Spinal cord (tissue), 10 donors: ENCODE results near the gene SLCO1B3. TPM values are rescaled to one million over a fixed set of nuclear protein-coding genes. Genes with fewer than 3 reads are reported as not detected.
"Not testable (repeated sequence)": the region's sequence is repeated elsewhere in the genome, so short reads cannot be mapped to it uniquely, and the experiment has no call there.

Experiments
- DNase-seq, 6 donors: peaks; one replicate each; pipeline versions ENCODE4 v3.0.0 to v3.0.0-alpha.2; 2013 to 2015; ENCODE audit warnings: low spot score in 6 of 6, low read depth in 4 of 6
- H3K27ac ChIP-seq: one replicate; pipeline ENCODE4 v1.5.1; 2013; ENCODE audit warnings: low read depth, low read length, control low read depth
- H3K27me3 ChIP-seq: one replicate; pipeline ENCODE4 v1.6.1; 2013; ENCODE audit warnings: low read length; ENCODE audit not compliant: control insufficient read depth, insufficient read depth
- H3K36me3 ChIP-seq: one replicate; pipeline ENCODE4 v1.6.1; 2013; ENCODE audit warnings: low read length; ENCODE audit not compliant: control insufficient read depth, insufficient read depth
- H3K4me1 ChIP-seq: one replicate; pipeline ENCODE4 v1.6.1; 2013; ENCODE audit warnings: low read length; ENCODE audit not compliant: control insufficient read depth, insufficient read depth
- H3K4me3 ChIP-seq: one replicate; pipeline ENCODE4 v1.5.1; 2013; ENCODE audit warnings: low read depth, low read length, control low read depth
- H3K9me3 ChIP-seq: one replicate; pipeline ENCODE4 v1.6.1; 2013; ENCODE audit warnings: low read length; ENCODE audit not compliant: control insufficient read depth, insufficient read depth
- WGBS: methylation state at CpG from one replicate; pipeline ENCODE4 v1.1.5; 2013; ENCODE audit warnings: missing lambda C conversion rate; ENCODE audit not compliant: insufficient coverage; 5-methylcytosine and 5-hydroxymethylcytosine counted together
- long read RNA-seq, 4 donors: transcript quantifications; one replicate each; lab custom pipeline, GENCODE V29; 2026
- polyA plus RNA-seq, 2 donors: library from polyadenylated mRNA; unstranded; fragments of 120-200 nt; gene quantifications; one replicate each; pipeline ENCODE4 v1.2.1, GENCODE V29; 2013; ENCODE audit not compliant: insufficient read length in 2 of 2
- total RNA-seq, 2 donors: library from RNA; depleted of rRNA in 1 of 2; stranded (reverse); fragments of 120-200 nt in 1 of 2; fragments of >200 nt in 1 of 2; gene quantifications; one replicate each; pipeline versions ENCODE4 v1.2.3 to v1.2.4, GENCODE V29; 2013 to 2014
- donor health status: healthy.

The SLCO1B3 gene, protein sequence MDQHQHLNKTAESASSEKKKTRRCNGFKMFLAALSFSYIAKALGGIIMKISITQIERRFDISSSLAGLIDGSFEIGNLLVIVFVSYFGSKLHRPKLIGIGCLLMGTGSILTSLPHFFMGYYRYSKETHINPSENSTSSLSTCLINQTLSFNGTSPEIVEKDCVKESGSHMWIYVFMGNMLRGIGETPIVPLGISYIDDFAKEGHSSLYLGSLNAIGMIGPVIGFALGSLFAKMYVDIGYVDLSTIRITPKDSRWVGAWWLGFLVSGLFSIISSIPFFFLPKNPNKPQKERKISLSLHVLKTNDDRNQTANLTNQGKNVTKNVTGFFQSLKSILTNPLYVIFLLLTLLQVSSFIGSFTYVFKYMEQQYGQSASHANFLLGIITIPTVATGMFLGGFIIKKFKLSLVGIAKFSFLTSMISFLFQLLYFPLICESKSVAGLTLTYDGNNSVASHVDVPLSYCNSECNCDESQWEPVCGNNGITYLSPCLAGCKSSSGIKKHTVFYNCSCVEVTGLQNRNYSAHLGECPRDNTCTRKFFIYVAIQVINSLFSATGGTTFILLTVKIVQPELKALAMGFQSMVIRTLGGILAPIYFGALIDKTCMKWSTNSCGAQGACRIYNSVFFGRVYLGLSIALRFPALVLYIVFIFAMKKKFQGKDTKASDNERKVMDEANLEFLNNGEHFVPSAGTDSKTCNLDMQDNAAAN
- total RNA-seq (1 to 10 TPM in 1 of 2 donors, not detected in 1; 2.9 TPM), polyA plus RNA-seq (not detected)
- long read RNA-seq, donor 1: 0 reads
- long read RNA-seq, donor 2: 0 reads
- long read RNA-seq, donor 3: 0 reads
- long read RNA-seq, donor 4: 0 reads

DNA sequence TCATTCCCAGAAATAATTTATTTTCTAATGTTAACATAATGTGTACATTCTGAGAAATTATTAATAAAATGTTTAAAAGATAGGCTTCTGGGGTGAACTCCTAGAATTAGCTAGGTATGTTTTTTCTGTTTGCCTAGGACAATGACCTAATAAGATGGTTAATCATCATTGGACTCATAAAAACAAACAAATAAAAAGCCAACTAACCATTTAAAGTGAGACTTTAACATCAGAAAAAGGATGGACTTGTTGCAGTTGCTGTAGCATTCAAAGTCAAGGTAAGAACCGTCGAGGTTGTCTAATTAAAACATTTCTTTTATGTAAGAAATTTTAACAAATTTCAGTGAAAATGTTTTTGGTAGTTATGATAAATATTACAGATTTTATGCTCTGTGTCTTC lies at the start of gene SLCO1B3:
Gene SLCO1B3 (plus strand): TSS at position 219 of the 400 bp plus-strand sequence. CDS start 5,034 bp downstream, outside the sequence.
- H3K4me3 ChIP-seq: no peak within 1 kb of the TSS
- H3K9me3 ChIP-seq: no peaks in the 10 kb centered on the region
- no peak for DNase-seq
- no peaks in the 10 kb centered on the region for H3K27me3 ChIP-seq
- H3K27ac ChIP-seq: no peak within 1 kb of the TSS
- H3K36me3 ChIP-seq: no peaks in the 10 kb centered on the region
- no CpG with 5 or more reads among the region's 2 CpGs for WGBS
- H3K4me1 ChIP-seq: no peaks in the 10 kb centered on the region

DNA sequence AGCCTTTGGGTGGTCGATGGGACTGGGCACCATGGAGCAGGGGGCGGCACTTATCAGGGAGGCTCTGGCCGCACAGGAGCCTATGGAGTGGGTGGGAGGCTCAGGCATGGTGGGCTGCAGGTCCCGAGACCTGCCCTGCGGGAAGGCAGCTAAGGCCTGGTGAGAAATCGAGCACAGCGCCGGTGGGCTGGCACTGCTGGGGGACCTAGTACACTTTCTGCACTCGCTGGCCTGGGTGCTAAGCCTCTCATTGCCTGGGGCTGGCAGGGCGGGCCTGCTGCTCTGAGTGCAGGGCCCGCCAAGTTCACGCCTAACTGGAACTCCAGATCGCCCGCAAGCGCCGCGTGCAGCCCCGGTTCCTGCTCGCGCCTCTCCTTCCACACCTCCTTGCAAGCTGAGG lies 33.1 kb upstream of the SLCO1B3 start:
- H3K27ac ChIP-seq: no peak overlapping the region
- 96% methylated on average over 10 of the region's 20 CpGs for WGBS
- DNase-seq: no peak
- H3K36me3 ChIP-seq: no peaks in the 10 kb centered on the region
- no peaks in the 10 kb centered on the region for H3K27me3 ChIP-seq
- H3K4me1 ChIP-seq: no peaks in the 10 kb centered on the region
- H3K9me3 ChIP-seq: no peaks in the 10 kb centered on the region
- H3K4me3 ChIP-seq: no peak overlapping the region

GRCh38 chr12:20778969-20779368 lies 31.5 kb upstream of the SLCO1B3 start:
- Histone ChIP-seq H3K36me3 (no peaks in the 10 kb centered on the region), H3K4me3 (no peak overlapping the region), H3K9me3 (no peaks in the 10 kb centered on the region), H3K4me1 (no peaks in the 10 kb centered on the region), H3K27me3 (no peaks in the 10 kb centered on the region), H3K27ac (no peak overlapping the region)
- no CpG with 5 or more reads among the region's 2 CpGs for WGBS
- DNase-seq: no peak

GRCh38 chr12:20779971-20780370 lies 30.5 kb upstream of the SLCO1B3 start:
- not testable (repeated sequence) for H3K36me3 ChIP-seq, H3K27ac ChIP-seq, H3K4me3 ChIP-seq, H3K4me1 ChIP-seq, DNase-seq, H3K27me3 ChIP-seq, H3K9me3 ChIP-seq
- WGBS: 88% methylated on average over 1 of the region's 3 CpGs

DNA sequence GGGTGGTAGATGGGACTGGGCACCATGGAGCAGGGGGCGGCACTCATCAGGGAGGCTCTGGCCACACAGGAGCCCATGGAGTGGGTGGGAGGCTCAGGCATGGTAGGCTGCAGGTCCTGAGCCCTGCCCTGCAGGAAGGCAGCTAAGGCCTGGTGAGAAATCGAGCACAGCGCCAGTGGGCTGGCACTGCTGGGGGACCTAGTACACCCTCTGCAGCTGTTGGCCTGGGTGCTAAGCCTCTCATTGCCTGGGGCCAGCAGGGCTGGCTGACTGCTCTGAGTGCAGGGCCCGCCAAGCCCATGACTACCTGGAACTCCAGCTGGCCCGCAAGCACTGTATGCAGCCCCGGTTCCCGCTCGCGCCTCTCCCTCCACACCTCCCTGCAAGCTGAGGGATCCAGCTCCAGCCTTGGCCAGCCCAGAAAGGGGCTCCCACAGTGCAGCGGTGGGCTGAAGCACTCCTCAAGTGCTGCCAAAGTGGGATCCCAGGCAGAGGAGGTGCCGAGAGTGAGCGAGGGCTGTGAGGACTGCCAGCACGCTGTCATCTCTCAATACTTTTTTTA lies 26.6 kb upstream of the SLCO1B3 start:
- not testable (repeated sequence) for H3K27ac ChIP-seq, DNase-seq, H3K27me3 ChIP-seq, H3K9me3 ChIP-seq, H3K4me1 ChIP-seq, H3K36me3 ChIP-seq, H3K4me3 ChIP-seq
- WGBS: 98% methylated on average over 10 of the region's 13 CpGs

DNA sequence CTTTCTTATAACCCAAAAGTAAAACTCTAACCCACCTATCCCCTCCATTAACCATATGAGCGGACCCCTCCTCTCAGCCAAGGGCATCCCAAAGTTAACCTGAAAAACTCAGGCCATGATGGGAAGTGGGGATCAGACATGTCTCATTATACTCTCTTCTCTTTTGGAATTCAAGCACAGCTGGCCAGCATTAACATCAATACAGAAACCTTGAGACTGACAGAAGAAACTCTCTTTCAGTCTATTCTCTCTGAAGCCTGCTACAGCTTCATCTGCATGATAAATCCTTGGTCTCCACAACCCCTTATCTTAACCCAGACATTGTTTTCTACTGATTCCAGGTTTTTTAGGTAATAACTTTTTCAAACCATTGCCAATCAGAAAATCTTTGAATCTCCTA lies 17.5 kb upstream of the SLCO1B3 start:
- Histone ChIP-seq H3K27ac (no peak overlapping the region), H3K9me3 (no peaks in the 10 kb centered on the region), H3K4me1 (no peaks in the 10 kb centered on the region), H3K27me3 (no peaks in the 10 kb centered on the region), H3K36me3 (no peaks in the 10 kb centered on the region), H3K4me3 (no peak overlapping the region)
- DNase-seq: no peak
- WGBS: no CpG with 5 or more reads among the region's 1 CpG

DNA sequence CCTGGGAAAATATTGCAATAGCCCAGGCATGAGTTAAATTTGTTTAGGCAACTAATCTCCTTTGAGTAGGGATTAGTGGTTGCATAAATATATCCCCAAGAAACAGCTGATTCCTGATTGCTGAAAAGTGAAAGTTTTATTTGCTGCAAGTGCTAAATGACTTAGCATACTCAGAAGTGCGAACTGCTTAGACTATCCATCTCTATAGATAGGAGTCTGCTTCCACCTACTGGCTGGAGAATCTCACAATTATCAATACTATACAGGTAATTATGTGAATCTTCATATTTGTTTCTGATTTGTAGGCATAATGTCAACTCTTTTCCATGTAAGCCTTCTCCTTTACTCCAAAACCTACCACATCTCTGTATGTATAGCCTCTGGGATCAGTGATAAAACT lies 12.0 kb upstream of the SLCO1B3 start:
- no peak overlapping the region for H3K27ac ChIP-seq
- H3K4me3 ChIP-seq: no peak overlapping the region
- no peaks in the 10 kb centered on the region for H3K36me3 ChIP-seq
- DNase-seq: peak; percentile 9 to 86 (median 40)
- no peaks in the 10 kb centered on the region for H3K27me3 ChIP-seq
- no peaks in the 10 kb centered on the region for H3K9me3 ChIP-seq
- H3K4me1 ChIP-seq: no peaks in the 10 kb centered on the region
- no CpG with 5 or more reads among the region's 1 CpG for WGBS

DNA sequence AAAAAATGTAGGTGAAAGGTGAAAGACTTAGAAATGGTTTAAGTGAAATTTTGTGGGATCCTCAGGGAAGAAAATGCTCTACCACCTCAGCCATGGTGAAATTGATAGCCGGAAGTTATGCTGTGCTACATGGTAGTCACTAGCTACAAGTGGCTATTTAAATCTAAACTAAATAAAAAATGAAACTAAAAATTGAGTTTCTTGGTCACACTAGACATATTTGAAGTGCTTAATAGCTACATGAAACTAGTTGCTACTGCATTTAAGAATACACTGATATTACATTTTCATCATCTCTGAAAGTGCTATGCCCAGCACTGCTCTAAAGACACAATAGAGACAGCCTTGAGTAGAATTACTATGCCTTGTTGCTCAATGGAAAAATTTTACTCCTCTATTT lies 10.3 kb upstream of the SLCO1B3 start:
- H3K27me3 ChIP-seq: no peaks in the 10 kb centered on the region
- no peaks in the 10 kb centered on the region for H3K36me3 ChIP-seq
- H3K4me1 ChIP-seq: no peaks in the 10 kb centered on the region
- H3K4me3 ChIP-seq: no peak overlapping the region
- H3K9me3 ChIP-seq: no peaks in the 10 kb centered on the region
- no peak for DNase-seq
- no peak overlapping the region for H3K27ac ChIP-seq
- no CpG with 5 or more reads among the region's 1 CpG for WGBS

DNA sequence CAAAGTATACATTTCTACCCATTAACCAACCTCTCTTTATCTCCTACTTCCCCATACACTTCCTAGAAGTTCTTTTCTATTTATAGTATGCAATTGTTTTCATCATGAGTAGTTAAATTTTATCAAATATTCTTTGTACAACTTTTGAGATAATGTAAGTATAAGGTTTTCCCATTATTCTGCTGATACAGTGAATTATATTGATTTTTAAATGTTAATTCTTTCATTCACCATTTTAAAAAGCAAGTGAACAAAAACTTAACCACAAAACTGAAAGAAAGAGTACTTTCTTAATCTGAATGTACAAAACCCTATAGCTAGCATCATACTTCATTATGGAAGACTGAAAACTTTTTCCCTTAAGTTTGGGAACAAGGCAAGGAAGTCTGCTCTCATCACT lies 9.5 kb upstream of the SLCO1B3 start:
- Histone ChIP-seq H3K27me3 (no peaks in the 10 kb centered on the region), H3K9me3 (no peaks in the 10 kb centered on the region), H3K4me1 (no peaks in the 10 kb centered on the region), H3K4me3 (no peak overlapping the region), H3K27ac (no peak overlapping the region), H3K36me3 (no peaks in the 10 kb centered on the region)
- no peak for DNase-seq
